Left hindlimb (tissue), 1 donor: ENCODE data around the gene ASB1.
"Not testable (repeated sequence)": the region's sequence is repeated elsewhere in the genome, so short reads cannot be mapped to it uniquely, and the experiment has no call there.

Experiments used
- DNase-seq: peaks from one replicate; pipeline ENCODE4 v3.0.0-alpha.2; 2018

ASB1 gene

DNA sequence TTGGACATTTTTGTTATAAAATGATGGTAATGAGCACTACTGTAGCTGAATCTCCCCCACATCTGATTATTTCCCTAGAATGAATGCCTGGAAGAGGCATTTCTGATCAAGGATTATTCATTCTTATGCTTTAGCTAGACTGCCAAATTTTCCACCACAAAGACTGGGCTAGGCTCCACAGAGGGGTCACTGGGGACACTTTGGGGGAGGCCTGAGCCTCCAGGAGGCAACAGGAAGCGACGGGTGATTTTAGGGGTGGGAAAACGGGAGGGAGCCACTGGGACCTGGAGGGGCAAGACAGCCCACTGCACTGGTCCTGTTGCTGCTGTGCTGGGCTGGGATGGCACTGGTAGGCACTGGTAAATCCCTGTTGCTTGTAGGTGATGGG is 2.4 kb upstream of the ASB1 start:
- peak; percentile 56 for DNase-seq

DNA sequence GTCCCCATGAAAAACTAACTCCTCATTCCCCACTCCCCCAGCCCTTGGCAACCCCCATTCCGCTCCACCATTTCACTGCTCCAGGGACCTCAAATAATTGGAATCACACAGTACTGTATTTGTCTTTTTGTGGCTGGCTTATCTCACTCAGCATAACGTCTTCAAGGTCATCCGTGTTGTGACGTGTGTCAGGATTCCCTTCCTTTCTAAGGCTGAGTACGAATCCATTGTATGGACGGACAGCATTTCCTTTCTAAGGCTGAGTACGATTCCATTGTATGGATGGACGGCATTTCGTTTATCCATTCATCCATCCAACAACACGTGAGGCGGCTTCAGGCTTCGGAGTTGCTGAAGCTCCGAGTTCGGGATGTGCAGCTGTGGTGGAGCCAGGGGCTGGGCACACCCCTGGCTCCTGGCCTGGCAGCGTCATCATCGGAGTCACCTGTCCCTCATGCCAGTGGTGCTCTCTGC is 1.2 kb upstream of the ASB1 start:
- no peak for DNase-seq

DNA sequence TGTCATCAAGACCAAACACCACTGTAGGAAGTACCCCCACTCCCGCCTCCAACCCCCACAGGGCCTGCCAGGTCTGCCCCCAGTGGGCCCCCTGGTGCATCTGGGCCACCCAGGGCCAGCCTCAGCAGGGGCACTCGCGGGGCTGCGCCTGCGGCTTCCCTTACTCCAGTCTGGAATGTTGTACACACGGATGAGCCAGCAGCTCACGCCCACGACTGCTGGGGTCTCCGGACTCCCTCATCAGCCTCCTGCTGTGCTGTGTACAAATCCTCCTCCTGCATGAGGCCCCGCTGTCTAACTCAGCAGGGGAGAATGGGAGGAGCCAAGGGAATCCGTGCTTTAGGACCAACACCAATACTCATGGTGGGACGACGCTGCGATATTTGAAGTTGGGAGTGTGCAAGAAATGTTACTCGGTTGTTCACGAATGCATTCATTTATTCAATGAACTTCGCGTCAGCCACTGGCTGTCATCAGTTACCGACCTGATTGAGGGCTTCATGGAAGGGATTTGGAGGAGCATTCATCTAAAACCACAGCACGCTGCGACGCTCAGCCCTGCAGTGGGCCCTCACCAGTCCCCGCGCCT is 654 bp upstream of the ASB1 start:
- peak; percentile 65 for DNase-seq

DNA sequence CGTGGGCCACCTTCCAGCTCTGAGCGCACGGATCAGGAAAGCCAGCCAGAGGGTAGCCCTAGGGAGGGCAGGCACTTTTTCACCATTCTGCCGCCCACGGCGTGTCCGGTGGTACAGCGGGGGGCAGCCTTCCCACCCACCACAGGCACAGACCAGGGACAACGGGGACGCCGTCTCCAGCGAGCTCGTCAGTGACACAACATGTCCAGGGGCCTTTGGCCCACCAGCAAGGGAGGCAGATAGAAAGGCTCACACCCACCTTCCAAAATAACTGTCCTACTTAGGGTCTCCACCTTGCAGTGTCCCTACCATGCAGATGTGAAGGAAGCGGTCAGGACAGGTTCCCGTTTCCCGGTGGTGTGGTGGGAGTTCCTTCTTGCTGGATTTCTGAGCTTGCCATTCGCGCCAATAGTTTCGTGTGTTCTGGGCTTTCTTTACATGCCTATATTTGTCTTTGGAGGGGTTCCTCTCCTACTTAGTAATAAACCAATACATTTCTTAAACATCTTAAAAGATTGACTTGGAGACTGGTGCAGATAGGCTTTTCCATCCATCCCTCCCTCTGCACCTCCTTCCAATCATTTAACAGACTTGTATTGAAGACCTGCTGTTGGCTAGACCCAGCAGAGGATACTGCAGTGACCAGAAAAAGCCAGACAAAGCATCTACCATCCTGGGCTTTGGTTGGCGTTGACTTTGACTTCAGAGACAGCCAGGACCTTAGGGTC is 872 bp downstream of the ASB1 start:
- no peak for DNase-seq

DNA sequence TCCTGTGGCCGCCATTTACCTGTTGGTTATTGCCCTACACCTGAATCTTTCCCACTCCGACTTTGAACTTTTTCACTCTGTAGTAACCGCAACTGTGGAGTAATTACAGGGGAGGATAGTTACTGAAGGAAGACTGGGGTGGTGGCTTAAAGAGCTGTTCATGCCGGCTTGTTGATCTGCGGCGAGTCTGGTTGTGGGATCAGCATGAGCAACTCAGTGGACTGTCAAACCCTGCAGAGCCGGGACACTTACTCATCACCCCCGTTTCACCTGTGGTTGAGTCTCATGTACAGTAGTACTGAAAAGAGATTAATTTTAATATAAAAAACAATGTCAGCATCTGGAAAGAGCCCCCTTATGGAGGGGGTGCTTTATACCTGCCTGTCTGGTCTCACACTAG is 2.1 kb downstream of the ASB1 start:
- no peak for DNase-seq

DNA sequence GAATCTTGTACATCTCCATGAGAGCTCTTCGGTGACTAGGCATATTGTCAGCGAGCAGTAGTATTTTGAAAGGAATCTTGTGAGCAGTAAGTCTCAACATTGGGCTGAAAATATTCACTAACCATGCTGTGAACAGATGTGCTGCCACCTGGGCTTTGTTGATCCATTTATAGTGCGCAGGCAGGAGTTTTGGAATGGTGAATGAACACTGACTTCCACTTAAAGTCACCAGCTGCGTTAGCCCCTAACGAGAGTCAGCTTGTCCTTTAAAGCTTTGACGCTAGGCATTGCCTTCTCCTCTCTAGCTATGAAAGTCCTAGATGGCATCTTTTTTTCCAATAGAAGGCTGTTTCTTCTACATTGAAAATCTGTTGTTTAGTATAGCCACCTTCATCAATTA is 4.1 kb downstream of the ASB1 start:
- DNase-seq: no peak

DNA sequence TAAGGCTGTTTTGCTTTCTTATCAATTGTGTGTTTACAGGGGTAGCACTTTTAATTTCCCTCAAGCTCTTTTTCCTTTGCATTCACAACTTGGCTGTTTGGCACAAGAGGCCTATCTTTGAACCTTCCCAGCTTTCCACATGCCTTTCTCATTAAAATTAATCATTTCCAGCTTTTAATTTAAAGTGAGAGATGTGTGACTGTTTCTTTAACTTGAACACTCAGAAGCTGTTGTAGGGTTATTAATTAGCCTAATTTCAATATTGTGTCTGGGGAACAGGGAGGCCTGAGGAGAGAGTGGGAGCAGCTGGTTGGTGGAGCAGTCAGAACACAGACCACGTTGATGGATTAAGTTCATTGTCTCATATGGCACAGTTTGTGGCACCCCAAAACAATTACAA is 4.7 kb downstream of the ASB1 start:
- DNase-seq: no peak

DNA sequence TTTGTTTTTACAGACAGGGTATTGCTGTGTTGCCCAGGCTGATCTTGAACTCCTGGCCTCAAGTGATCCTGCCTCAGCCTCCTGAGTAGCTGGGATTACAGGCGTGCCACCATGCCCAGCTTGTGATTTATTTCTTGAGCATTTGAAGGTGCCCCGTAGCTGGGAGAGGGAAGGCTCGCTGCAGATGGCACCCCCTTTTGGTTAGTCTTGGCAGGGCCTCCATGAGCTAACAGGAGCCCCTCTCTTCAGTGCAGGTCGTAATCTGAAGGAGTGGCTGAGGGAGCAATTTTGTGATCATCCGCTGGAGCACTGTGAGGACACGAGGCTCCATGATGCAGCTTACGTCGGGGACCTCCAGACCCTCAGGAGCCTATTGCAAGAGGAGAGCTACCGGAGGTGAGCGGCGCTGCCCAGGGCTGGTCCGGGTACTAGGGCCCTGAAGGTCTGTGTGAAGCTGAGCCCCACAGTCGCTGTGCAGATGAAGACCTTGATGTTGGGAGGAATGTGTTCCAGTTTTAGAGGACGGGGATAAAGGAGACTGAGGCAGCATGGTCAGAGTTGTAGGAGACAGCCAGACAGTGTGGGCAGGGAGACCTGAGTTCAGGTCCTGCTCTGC is 6.7 kb downstream of the ASB1 start:
- no peak for DNase-seq

DNA sequence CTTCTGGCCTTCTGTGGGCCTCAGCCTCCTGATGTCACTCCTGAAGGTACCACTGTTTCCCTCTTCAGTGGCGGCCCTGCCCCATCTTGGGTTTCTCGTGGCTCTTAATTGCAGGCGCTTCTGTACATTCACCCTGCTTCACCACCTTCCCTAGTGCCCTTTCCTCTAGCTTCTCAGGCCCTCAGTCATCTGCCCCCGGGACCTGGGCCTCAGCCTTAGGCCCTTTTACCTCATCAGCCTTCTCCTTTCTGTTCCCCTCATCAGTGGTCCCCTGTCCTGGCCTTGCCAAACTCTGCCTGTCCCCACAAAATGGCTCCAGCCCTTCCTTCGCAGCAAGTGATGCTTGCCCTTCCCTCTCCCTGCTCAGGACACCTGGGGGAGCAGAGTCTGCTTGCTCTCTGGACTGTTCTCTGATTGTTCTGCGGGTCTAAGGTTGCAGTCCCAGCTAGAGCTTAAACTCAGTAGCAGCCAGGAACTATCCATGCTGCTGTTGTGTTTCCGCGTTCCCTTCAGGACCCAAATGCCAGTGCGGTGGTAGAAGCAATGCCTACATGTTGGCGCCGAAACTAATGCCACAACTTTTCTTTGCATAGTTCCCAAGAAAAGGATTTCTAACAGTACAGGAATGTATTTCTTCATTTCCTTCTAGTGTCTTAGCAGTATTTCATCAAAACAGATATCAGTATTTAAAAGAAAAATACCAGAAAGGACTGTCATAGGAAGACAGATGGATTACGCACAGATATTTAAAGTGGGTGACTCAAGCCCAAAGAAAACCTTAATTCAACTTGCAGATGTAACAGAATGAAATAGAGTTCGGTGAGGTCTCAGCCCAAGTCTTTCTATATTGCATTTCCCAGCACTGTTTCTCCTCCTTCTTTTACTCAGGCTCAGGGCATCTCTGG is 7.5 kb downstream of the ASB1 start:
- DNase-seq: no peak

DNA sequence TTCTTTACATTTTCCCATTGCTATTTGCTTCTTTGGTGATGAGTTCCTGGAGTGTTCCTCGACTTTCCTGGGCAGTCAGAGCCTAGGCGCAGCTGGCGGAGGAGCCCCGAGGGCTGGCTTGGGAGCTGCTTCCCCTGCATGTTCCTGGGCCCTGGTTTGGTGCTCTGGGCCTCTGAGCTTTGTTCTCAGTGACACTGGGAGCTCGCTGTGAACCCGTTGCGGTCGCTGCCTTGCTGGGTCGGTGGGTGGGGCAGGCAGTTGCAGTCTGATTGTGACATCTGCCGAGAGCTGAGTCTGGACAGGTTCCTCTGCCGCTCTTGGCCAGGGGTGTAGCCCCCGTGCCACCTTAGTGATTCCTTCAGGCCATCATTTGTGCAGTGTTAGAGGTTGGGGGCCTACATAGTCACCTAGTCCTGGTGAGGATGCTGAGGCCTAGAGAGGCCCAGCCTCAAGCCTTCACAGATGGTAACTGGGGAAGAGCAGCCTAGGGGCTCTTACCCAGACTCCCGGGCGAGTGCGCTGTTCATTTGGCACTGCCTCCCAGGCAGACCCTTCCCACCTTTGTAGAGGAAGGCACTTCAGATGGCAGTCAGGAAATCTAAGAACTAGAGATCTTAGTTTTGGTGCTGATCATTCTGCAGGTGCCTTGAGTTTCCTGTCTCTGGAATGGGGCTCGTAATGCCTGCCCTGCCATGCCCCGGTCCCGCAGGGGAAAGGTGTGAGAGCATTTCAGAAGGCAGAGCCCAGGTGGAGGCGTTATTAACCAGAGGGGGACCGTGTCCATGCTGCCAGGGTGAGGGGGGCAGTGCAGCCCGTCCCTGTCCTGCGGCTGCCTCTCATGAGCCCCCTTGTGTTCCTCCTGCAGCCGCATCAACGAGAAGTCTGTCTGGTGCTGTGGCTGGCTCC is 8.4 kb downstream of the ASB1 start:
- DNase-seq: no peak

DNA sequence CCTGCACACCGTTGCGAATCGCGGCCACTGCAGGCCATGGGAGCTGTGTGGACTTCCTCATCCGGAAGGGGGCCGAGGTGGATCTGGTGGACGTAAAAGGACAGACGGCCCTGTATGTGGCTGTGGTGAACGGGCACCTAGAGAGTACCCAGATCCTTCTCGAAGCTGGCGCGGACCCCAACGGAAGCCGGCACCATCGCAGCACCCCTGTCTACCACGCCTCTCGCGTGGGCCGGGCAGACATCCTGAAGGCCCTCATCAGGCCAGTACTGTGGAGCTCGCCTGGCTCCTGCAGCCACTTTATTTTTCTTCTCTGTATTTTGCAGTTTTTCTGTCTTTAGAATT is 9.0 kb downstream of the ASB1 start:
- no peak for DNase-seq

DNA sequence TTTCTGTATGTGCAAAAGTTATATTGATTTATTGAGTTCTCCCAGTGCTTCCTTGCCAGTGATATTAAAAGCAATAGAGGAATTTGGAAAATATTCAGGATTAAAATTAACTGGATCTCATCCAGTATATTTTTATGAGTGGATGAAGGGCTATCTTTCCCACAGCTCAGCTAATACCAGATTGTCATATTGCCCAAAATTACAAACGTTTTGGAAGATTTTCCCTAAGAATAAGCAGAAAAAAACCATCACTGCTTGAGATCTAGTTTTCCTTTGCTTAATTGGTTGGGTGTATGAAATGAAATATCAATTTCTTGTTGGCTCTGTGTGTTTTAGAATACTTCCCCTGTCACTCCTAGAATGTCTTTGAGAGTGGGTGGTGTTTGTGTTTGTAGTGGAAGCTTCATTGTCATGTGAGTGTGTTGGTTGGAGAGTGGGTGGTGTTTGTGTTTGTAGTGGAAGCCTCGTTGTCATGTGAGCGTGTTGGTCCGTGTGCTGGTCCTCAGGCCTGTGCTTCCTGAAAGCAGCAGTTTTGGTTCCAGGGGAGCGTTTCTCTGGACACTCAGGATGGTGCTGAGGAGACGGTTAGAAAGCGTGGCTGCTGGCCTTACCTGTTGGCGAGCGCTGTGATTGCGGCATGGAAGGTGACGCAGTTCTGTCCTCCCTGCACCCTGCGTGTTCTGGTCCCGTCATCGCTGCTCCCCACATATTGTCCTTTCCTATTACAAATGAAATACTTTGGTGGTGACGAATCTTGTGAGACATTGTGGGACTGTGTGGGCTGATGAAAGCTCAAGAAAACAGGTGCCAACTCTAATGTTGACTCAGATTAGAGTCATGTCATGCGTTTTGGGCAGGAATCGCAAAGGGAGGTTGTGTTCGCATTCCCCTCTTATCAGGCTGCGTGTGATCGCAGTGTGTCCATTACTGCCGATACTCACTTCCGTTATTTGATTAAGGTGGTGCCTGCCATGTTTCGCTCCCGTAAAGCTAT is 12.4 kb downstream of the ASB1 start:
- no peak for DNase-seq

DNA sequence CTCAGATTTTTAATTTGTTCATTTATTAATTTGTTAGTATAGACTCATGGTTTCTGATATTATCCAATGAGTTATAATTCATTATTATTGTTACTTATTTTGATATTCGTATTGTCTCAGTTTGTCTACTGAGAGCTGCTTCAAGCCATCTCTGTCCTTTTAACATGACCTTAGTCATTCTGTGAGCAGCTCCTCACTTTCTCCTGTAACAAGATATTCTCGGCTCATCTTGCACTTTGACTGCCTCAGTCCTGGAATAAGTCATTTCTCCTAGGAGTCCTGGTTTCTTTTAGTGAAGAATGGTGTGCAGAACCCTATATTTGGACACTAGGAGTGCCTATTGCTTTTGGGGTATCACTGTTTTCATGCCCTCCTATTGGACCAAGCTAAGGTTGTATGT is 13.2 kb downstream of the ASB1 start:
- no peak for DNase-seq

DNA sequence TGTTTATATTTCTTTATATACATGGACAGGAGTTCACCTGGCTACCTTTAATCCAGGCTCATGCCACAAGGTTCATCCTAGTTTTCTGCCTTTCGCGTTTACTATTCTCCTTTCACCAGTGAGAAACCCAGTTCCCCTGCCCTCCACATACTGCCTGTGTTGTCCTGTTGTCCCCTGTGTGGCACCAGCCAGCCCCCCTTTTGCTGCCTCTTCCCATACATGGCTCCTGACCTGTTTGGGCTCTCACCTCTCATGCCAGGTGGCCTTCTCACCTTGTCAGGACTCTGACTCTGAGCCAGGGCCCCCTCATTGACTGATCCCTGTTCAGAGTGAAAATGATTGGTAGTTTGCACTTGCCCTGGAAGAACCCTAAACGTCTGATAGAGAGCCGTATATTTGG is 13.6 kb downstream of the ASB1 start:
- no peak for DNase-seq

DNA sequence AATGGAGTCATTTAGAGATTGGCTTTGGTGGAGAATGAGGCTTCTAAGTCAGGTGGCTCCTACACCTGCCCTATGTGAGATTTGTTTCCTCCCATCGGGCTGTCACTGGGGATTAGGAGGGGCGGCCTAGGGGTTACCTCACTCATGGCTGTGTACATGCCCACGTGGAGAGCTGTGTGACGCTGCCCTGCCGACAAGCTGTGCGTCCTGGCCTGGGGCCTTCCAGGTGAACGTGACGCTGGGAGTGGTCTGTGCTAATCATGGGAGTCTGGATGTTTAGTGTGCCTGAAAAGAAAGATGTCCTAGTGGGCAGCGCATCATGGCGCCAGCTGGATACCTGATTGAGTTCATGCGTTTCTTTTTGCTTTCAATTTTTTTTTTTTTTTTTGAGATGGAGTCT is 14.0 kb downstream of the ASB1 start:
- no peak for DNase-seq

DNA sequence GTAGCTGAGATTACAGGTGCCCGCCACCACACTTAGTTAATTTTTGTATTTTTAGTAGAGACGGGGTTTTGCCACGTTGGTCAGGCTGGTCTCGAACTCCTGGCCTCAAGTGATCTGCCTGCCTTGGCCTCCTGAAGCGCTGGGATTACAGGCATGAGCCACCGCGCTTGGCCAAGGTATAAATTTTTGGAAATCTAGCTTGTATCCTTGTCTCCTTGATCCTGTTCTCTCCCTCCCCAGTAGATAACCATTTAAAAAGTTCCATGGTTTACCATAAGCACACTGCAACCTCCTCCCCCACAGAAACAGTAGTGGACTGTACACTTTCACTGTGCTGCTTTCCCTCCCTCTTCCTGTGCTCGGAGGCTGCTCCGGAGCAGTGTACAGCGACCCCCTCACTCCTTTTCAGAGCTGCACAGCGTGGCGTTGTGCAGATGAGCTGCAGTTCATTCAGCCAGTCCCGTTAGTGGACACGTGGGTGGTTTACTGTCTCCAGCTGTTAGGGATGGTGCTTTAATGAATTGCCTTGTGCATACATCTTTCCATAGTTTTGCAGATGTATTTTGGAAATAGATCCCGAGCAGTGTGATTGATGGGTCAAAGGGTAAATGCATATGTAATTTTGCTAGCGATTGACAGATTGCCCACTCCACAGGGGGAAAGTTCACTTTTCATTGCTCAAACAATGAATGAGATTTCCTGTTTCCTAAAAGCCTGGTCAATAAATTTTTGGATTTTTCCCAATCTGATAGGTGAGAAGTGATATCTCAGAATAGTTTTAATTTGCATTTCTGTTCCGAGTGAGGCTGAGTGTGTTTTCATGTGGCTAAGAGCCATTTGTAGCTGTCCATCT is 14.8 kb downstream of the ASB1 start:
- DNase-seq: no peak

DNA sequence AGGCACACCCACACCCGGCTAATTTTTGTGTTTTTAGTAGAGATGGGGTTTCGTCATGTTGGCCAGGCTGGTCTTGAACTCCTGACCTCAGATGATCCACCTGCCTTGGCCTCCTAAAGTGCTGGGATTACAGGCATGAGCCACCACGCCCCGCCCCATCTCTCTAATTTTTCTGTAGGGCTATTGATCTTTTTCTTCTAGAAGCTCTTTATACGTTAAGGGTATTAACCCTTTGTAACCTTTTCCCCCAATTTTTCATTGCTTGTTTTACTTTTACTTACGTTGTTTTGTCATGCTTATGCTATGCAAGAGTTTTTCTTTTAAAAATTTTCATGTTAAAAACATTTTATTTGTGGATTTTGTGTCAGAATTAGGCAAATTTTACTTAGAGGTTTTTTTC is 15.5 kb downstream of the ASB1 start:
- not testable (repeated sequence) for DNase-seq

DNA sequence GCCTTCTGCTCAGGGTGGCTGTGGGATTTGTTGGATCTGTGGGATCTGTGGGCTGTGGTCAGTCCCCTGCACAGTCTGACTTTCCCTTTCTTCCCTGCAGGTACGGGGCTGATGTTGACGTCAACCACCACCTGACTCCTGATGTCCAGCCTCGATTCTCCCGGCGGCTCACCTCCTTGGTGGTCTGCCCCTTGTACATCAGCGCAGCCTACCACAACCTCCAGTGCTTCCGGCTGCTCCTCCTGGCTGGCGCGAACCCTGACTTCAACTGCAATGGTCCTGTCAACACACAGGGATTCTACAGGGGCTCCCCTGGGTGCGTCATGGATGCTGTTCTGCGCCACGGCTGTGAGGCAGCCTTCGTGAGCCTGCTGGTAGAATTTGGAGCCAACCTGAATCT is 17.5 kb downstream of the ASB1 start:
- DNase-seq: no peak

DNA sequence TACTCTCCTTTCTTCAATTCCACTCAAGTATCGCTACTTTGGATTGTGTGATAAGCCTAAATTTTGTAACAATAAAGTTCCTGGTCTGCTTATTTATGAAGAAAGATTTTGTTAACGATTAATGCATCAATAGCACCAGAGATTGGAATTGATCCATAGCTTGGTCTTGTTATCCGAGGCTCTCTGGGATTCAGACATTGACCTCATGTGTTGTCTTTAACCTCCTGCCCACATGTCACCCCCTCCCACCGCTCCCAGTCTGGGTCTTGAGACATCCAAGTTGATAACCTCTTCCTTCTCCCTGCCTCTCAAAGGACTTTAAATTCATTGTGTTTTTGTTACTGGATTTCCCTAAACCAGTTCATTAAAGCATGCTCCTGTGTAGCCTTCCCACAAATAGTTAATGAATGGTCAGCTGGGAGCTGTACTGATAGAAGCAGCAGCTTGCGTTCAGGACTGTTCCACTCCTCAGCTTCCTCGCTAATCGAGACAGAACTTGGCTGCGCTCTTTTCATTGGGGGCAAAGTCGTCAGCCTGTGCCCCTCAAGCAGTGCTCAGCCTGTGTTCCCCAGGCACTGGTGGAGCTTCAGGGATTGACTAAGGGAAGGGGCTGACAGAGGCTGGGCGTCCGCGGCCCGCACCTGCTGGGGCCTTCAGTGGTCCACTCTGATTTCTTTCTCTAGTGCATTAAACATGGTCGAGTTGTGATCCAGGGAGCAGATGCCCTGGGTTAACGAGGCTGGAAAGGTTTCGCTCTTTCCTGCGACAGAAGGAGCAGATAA is 18.9 kb downstream of the ASB1 start:
- no peak for DNase-seq
